Stomach (tissue), 9 donors: ENCODE measurements around the gene SDCBP2. TPM values are rescaled to one million over a fixed set of nuclear protein-coding genes. Genes with fewer than 3 reads are reported as not detected.

Experiments
- DNase-seq, 2 donors: peaks; one replicate each; pipeline versions ENCODE4 v3.0.0 to v3.0.0-alpha.2; 2013 to 2019
- H3K27ac ChIP-seq, 5 donors: fragments of 200-600 bp in 4 of 5; sonication (generic) in 4 of 5; one replicate each; pipeline ENCODE4 v1.5.1; 2013 to 2019; ENCODE audit warnings: mild to moderate bottlenecking in 1 of 5, moderate library complexity in 1 of 5
- H3K27me3 ChIP-seq, 3 donors: fragments of 200-600 bp; sonication (generic); one replicate each; pipeline ENCODE4 v1.5.1; 2017 to 2019; ENCODE audit warnings: mixed run types in 1 of 3
- H3K36me3 ChIP-seq, 4 donors: fragments of 200-600 bp; sonication (generic); 1 replicate in 3 of 4; 2 replicates in 1 of 4; pipeline ENCODE4 v1.5.1; 2016 to 2019
- H3K4me1 ChIP-seq, 4 donors: fragments of 200-600 bp; sonication (generic); one replicate each; pipeline ENCODE4 v1.5.1; 2016 to 2019
- H3K4me3 ChIP-seq, 4 donors: fragments of 200-600 bp; sonication (generic) in 3 of 4; one replicate each; pipeline ENCODE4 v1.5.1; 2016 to 2019; ENCODE audit warnings: mild to moderate bottlenecking in 1 of 4
- H3K9me3 ChIP-seq, 4 donors: fragments of 200-600 bp; sonication (generic); one replicate each; pipeline ENCODE4 v1.5.1; 2016 to 2019
- CTCF ChIP-seq, 7 experiments: fragments of 450-650 bp in 4 of 7; fragments of 200-600 bp in 3 of 7; sonication (generic) in 3 of 7; IDR thresholded peaks; one replicate each; pipeline ENCODE4 v1.5.1; 2016 to 2019; ENCODE audit warnings: antibody characterized with exemption in 7 of 7, control low read depth in 2 of 7, mild to moderate bottlenecking in 1 of 7
- EP300 ChIP-seq: sonication (generic); formaldehyde crosslinking; IDR thresholded peaks from one replicate; pipeline ENCODE4 v1.6.1; 2017; ENCODE audit warnings: antibody characterized with exemption
- POLR2A ChIP-seq, 4 donors: fragments of 450-650 bp; IDR thresholded peaks; one replicate each; pipeline ENCODE4 v1.6.1; 2016; ENCODE audit warnings: antibody characterized with exemption in 4 of 4, control low read depth in 2 of 4, mild to moderate bottlenecking in 1 of 4, moderate library complexity in 1 of 4
- POLR2AphosphoS5 ChIP-seq, 3 donors: sonication (generic); formaldehyde crosslinking; IDR thresholded peaks; one replicate each; pipeline ENCODE4 v1.6.1; 2016; ENCODE audit warnings: antibody characterized with exemption in 3 of 3
- WGBS, 5 donors: extraction: QIAGEN DNeasy Blood & Tissue Kit in 3 of 5; methylation state at CpG; one replicate each; pipeline versions ENCODE4 v1.1.5 to v1.1.7; 2013 to 2018; 5-methylcytosine and 5-hydroxymethylcytosine counted together
- intact Hi-C: fragments of 100-400 bp; cut with DNase I; formaldehyde crosslinking; loops from one replicate; pipeline ENCODE4 v1.15.1; 2023; ENCODE audit warnings: low total_unique reads
- polyA plus RNA-seq, 3 donors: library from polyadenylated mRNA; stranded (reverse); fragments of 200-250 nt; gene quantifications; one replicate each; pipeline ENCODE4 v1.2.3, GENCODE V29; 2013
- total RNA-seq, 5 donors: library from RNA; depleted of rRNA; stranded (reverse); fragments of >200 nt; gene quantifications; one replicate each; pipeline versions ENCODE4 v1.1.0 to v1.2.3, GENCODE V29; 2014 to 2016
- donor health status: healthy with polysubstance abuse.
- donor health status: Bipolar disorder and iron deficiency.
- donor health status: healthy.

The SDCBP2 gene
- total and polyA plus RNA-seq, 8 donors: 33.3 to 297 (median 60.5) TPM

- 86 to 96% (median 96%) methylated on average over 6 to 8 of the region's 8 CpGs for WGBS, 5 donors
- H3K27me3 ChIP-seq: no peaks in the 10 kb centered on the region
- intact Hi-C loops: no loop called here
- H3K36me3 ChIP-seq: peaks cover 0 to 4% (median 0%) of the 10 kb centered on the region in 4 donors
- TF ChIP-seq POLR2A (IDR thresholded peaks at IDR 0.05) (no peak), POLR2AphosphoS5 (IDR thresholded peaks at IDR 0.05) (no peak), CTCF (IDR thresholded peaks at IDR 0.05) (no peak), EP300 (no peak)
- no peaks in the 10 kb centered on the region for H3K9me3 ChIP-seq
- H3K4me3 ChIP-seq: no peak overlapping the region
- H3K27ac ChIP-seq: no peak overlapping the region
- no peak for DNase-seq
- peaks cover 14 to 27% (median 20%) of the 10 kb centered on the region in 4 donors for H3K4me1 ChIP-seq
Measured at GRCh38 chr20:1277529-1278322, 51.2 kb downstream of the SDCBP2 start.

- intact Hi-C loops: no loop called here
Measured at GRCh38 chr20:1275919-1276318, 53.0 kb downstream of the SDCBP2 start.

GRCh38 chr20:1274485-1275311 lies 54.2 kb downstream of the SDCBP2 start:
- 83 to 91% (median 85%) methylated on average over 12 to 14 of the region's 14 CpGs for WGBS, 5 donors
- Histone ChIP-seq H3K4me3 (no peak overlapping the region), H3K27ac (no peak overlapping the region), H3K27me3 (no peaks in the 10 kb centered on the region), H3K9me3 (no peaks in the 10 kb centered on the region), H3K4me1 (peaks cover 0 to 10% (median 8%) of the 10 kb centered on the region in 4 donors), H3K36me3 (peaks cover 0 to 7% (median 0%) of the 10 kb centered on the region in 4 donors)
- DNase-seq: no peak
- intact Hi-C loops: no loop called here
- no peak for TF ChIP-seq EP300
- no peak for TF ChIP-seq POLR2A (IDR thresholded peaks at IDR 0.05)
- TF ChIP-seq POLR2AphosphoS5 (IDR thresholded peaks at IDR 0.05): no peak
- no peak for TF ChIP-seq CTCF (IDR thresholded peaks at IDR 0.05)

More at GRCh38 chr20:1275919-1276318, 53.0 kb downstream of the SDCBP2 start:
- Histone ChIP-seq H3K4me3 (no peak overlapping the region), H3K9me3 (no peaks in the 10 kb centered on the region), H3K27me3 (no peaks in the 10 kb centered on the region), H3K36me3 (peaks cover 0 to 4% (median under 1%) of the 10 kb centered on the region in 4 donors), H3K27ac (no peak overlapping the region), H3K4me1 (peaks cover 5 to 19% (median 12%) of the 10 kb centered on the region in 4 donors)
- DNase-seq: no peak
- 81 to 100% (median 89%) methylated on average over 1 to 2 of the region's 2 CpGs for WGBS, 5 donors
- TF ChIP-seq CTCF (IDR thresholded peaks at IDR 0.05) (no peak), POLR2AphosphoS5 (IDR thresholded peaks at IDR 0.05) (no peak), POLR2A (IDR thresholded peaks at IDR 0.05) (no peak), EP300 (no peak)

- WGBS, 5 donors: 77 to 82% (median 81%) methylated on average over 2 of the region's 2 CpGs
- intact Hi-C loops: no loop called here
- H3K9me3 ChIP-seq: no peaks in the 10 kb centered on the region
- no peak for DNase-seq
- no peak overlapping the region for H3K4me3 ChIP-seq
- no peaks in the 10 kb centered on the region for H3K27me3 ChIP-seq
- H3K27ac ChIP-seq: no peak overlapping the region
- peaks cover 0 to 10% (median 8%) of the 10 kb centered on the region in 4 donors for H3K4me1 ChIP-seq
- TF ChIP-seq POLR2AphosphoS5 (IDR thresholded peaks at IDR 0.05) (no peak), CTCF (IDR thresholded peaks at IDR 0.05) (no peak), EP300 (no peak), POLR2A (IDR thresholded peaks at IDR 0.05) (no peak)
- H3K36me3 ChIP-seq: peaks cover 0 to 7% (median 0%) of the 10 kb centered on the region in 4 donors
Measured at GRCh38 chr20:1273366-1273765, 55.6 kb downstream of the SDCBP2 start.
